22Rv1 (cell line): ENCODE measurements around the gene CPLX1.

ENCODE experiments used
- H3K27ac ChIP-seq: fragments of 450-650 bp; 2 replicates; pipeline ENCODE4 v1.5.1; 2017
- ZFX ChIP-seq: fragments of 450-650 bp; IDR thresholded peaks from 2 replicates; pipeline ENCODE4 v1.6.1; 2017; ENCODE audit warnings: antibody characterized with exemption, borderline replicate concordance
- TF ChIP-seq, protein P1 (sequence below): fragments of 450-650 bp; IDR thresholded peaks from 2 replicates; pipeline ENCODE4 v1.5.1; 2017; ENCODE audit warnings: mild to moderate bottlenecking

CPLX1 gene

DNA sequence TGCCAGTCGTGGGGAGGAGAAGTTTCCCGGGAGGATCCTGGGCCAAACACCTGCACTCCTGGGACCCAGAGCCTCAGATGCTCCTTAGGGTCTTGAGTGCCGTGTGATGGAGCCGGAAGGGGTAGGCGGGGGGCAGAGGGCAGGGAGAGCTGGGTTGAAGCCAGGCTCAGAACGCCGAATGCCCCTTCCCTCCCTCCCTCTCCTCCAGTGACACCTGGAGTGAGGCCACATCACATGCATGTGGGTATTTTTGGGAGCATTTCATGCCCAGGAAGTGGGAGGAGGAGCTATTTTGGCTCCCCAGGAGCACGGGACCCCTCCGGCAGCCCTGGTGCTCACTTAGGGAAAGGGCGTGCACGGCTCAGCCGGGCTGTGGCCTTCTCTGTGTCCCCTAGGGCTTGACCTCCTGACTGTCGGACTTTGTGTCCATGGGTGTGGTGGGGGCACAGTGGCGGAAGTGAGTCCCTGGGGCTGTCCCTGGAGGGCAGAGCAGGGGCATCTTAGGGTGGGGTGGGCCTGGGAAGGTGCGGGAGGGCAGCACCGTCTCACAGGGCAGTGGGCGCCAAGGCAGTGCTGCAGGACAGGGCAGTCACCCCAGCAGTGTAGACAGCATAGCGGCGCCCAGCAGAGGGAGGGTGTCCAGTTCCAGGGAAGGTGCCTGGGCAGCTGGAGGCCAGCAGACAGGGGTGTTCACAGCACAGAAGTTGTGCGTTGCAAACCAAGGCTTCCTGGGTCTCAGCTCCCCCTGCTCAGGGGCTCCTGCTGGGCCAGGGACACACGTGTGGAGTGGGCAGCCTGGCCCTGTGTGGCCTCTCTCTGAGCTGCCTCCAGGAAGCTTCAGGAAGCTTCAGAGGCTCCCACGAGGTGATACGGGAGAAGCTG, 4.9 kb upstream of the CPLX1 start:
- TF ChIP-seq, protein P1, sequence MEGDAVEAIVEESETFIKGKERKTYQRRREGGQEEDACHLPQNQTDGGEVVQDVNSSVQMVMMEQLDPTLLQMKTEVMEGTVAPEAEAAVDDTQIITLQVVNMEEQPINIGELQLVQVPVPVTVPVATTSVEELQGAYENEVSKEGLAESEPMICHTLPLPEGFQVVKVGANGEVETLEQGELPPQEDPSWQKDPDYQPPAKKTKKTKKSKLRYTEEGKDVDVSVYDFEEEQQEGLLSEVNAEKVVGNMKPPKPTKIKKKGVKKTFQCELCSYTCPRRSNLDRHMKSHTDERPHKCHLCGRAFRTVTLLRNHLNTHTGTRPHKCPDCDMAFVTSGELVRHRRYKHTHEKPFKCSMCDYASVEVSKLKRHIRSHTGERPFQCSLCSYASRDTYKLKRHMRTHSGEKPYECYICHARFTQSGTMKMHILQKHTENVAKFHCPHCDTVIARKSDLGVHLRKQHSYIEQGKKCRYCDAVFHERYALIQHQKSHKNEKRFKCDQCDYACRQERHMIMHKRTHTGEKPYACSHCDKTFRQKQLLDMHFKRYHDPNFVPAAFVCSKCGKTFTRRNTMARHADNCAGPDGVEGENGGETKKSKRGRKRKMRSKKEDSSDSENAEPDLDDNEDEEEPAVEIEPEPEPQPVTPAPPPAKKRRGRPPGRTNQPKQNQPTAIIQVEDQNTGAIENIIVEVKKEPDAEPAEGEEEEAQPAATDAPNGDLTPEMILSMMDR = no peak
- no peak for TF ChIP-seq ZFX
- H3K27ac ChIP-seq = no peak overlapping the region

DNA sequence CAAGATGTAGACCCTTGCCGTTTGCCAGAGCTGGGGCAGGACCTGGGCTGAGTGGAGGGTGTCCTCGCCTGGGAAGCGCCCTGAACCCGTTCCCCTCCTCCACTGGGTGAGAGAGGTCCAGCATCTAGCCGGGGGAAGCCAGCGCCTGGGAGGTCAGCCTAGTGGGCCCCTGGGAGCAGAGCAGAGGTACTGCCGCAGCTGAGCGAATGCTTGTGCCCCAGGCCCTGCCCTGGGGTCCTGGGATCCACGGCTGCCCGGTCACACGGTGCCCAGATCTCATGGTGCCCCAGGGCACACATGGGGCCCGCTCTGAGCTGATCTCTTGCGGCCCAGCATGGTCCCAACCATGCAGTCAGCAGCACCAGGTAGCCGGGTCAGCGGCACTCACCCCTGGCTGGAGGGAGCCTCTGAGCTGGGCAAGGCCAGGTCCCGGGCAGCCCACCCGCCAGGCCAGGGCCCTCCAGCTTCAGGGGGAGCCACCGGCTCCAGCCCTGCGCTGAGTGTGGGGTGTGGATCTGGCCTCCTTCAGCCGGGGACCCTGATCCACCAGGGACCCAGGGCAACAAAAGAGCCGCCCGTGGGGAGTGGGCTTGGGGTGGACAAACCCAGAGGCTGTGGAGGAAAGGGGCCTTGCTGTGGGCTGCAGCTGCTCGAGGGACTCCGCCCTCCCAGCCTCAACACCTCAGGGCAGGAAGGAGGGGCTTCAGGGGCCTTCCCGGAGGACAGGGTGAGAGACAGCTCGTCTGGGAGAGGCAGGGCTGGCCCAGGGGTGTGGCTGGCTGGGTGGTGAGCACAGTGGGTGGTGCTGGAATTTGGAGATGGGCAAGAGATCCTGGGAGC, 4.1 kb upstream of the CPLX1 start:
- H3K27ac ChIP-seq = no peak overlapping the region
- no peak for TF ChIP-seq ZFX
- TF ChIP-seq, protein P1 = no peak

DNA sequence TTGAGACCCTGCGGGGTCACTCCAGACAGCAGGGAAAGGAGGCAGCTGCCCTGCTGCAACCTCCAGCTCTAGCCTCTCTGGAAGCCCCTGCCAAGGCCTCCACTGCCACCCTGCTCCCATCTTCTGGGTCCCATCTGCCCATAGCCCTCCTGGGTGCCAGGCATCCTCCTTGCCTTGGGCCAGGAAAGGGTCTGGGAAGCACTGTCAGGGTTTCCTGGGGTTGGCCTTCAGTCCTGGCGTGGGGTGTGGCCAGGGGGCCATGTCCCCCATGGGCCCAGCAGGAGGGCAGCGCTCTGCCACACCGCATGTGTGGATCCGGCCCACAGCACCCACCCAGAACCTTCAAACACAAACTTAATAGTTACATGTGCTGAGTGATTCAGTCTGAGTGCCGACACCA, 3.4 kb upstream of the CPLX1 start:
- no peak overlapping the region for H3K27ac ChIP-seq

DNA sequence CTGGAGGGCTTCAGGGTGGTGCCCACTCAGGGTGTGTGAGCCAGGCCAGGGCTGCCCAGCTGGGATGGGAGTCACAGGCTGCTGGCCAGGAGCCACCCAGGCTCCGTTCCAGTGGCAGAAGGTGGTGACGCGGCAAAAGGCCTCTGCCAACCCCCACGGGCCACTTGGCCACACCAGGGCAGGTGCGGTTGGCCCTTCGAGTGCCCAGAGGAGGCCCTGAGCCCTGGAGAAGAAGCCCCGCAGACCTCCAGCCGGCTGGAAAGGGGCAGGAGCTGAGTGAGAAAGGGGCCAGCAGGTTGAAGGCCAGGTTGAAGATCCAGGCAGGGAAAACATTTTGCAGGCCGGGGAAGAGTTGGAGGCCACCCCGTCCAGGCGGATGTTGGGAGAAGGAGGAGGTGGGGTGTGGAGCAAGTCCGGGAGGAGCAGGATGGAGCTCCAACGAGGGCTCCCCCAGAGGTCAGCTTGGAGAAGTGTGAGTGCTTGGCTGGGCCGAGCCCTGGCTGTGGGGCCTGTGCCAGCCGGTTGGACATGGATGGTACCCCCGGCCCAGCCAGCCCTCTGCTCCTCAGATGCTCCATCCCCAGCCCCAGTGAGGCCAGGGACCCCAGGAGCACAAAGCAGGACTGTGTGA, 2.8 kb upstream of the CPLX1 start:
- H3K27ac ChIP-seq = no peak overlapping the region

More for the DNA sequence above, 3.4 kb upstream of the CPLX1 start:
- TF ChIP-seq, protein P1 = no peak
- no peak for TF ChIP-seq ZFX

DNA sequence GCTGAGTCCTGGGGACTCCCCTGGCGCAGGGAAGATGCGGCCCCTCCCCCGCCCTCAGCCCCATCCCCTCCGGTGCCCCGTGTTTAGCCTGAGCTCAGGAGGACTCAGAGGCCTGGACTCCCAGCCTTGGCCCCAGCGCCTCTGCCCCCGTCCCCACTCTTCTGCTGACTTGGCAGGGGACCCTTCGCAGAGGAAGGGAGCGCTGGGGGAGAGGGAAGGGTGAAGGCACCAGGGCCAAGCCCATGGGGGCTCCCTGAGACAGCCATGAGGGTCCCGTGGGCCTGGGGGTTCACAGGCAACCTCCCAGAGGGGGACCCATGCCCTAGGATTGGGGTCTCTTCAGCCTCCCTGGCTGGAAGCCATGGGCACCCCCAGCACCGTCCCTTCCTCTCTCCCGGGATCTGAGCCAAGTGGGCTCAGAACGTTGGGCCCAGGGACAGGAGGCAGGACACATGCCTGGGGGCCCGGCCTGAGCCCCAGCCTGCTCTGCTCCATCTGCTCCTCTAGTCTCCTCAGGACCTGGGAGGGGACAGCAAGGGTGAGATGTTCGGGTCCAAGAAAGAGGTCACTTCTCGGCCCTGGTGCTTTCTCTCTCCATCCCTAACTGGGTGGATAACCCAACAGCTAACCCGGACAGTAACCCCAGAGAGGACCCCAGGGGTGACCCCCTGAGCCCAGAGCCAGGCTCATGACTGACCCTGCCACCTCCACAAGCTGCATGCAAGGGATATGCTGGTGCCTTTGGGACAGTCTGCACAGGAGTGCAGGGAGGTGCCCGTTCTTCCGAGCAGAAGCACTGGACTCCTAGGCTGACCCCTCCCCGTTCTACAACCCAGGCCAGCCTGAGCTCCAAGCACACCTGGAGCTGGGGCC, 1.5 kb upstream of the CPLX1 start:
- no peak overlapping the region for H3K27ac ChIP-seq
- TF ChIP-seq, protein P1 = no peak
- TF ChIP-seq ZFX = no peak

More for the DNA sequence above, 2.8 kb upstream of the CPLX1 start:
- no peak for TF ChIP-seq ZFX
- TF ChIP-seq, protein P1 = no peak

DNA sequence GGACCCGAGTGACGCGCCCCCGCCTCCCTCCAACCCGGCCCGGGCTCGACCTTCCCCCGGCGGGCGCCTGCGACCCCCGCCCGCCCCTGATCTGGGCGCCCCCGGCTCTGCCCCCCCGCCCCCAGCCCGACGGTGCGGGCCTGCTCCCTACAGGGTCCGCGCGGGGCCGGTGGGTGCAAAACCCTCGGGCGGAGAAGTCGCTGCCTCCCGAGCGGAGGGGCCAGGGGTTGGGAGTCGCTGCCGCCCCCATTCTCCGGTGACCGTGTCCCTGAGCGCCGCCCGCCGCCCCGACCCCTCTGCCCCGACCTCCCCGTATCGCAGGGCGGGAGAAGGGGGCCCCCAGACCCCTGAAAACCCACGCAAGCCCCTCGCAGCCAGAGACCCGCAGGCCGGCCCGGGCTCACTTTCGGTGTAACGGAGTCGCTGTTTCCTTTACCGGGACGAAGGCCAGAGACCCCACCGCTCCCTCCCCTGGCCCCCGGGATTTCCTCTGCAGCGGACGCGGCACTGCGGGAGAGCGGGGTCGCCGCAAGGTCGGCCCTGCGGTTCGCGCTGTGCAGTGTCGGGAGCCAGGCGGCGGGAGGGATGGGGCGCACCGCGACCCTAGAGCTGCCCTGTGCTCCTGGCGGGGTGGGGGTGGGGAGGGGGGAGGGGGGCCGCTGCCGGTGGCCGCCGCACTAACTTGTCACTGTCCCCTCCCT, 729 bp upstream of the CPLX1 start:
- no peak overlapping the region for H3K27ac ChIP-seq
- TF ChIP-seq, protein P1 = no peak
- TF ChIP-seq ZFX = no peak
